ENCODE measurements around the gene OR6J1.

GRCh38 chr14:22641846-22642245 is 2.3 kb downstream of the OR6J1 start:
- TF ChIP-seq CTCF (conservative IDR thresholded peaks at IDR 0.05 in 1 of 2, IDR thresholded peaks at IDR 0.05 in 1 of 2; ENCODE audit: low read depth in 1 of 2, low read length in 2 of 2) (no peak), EZH2 (IDR thresholded peaks at IDR 0.05; ENCODE audit: low read length, missing control alignments) (no peak)
